ENCODE data around the gene POTEC. TPM values are rescaled to one million over a fixed set of nuclear protein-coding genes. Genes with fewer than 3 reads are reported as not detected.
A peak's percentile ranks its signal among the peaks of the same experiment; 100 is the strongest.
"Not testable (repeated sequence)": the region's sequence is repeated elsewhere in the genome, so short reads cannot be mapped to it uniquely, and the experiment has no call there.

Gene POTEC
- 2.9 and 3.8 TPM in 2 replicates for total RNA-seq (2014; rRNA removed; shearing (Covaris generic))

DNA sequence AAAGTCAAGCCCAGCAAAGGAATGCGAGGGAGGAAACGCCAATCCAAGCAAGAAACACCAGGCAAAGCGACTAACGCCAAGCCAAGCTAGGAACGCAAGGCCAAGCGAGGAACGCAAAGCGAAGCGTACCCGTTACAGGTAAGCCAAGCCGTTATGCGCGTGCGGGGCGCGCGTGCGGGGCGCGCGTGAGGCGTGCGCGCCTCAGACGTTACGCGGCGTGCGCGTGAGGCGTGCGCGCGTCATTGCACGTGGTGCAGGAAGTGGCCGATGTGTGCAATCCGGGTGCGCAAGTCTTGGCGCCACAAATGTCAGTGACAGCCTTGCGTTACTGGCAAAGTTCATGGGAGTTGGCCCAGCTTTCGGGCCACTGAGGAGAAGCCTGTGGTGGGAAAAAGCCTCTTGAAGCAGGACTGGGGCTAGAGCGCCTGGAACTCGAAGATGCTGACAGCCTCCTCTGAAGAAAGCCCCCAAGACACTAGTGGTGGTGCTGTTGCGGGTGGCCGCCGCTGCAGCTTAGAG, at the start of gene POTEC:
POTEC (minus strand) TSS at position 155 of the 519 bp plus-strand sequence. CDS start 454 bp downstream, outside the sequence.
- peak; percentile 34 for DNase-seq (ENCODE audit: low read depth)

- DNase-seq (ENCODE audit: low read depth): peak; percentile 43
Measured at GRCh38 chr18:14577971-14578370, 34.6 kb upstream of the POTEC start.

DNA sequence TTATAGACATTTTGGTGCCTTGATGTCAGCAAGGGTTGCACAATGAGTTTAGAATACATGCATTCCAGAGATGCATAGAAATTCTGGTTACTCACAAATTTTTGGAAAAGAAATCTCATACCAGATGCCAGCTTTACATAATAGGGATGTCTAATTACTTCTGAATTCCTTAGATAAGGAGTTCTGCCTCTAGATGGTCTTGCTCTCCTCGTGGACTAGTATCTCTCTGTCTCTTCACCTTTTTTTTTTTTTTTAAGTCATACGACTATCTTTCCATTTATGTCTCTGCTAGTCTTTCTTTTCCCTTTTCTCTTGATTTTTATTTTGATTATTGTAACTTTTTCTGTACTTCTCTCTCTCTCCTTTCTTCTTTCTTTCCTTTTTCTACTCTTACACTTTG, 16.1 kb upstream of the POTEC start:
- DNase-seq (ENCODE audit: low read depth): not testable (repeated sequence)

- DNase-seq (ENCODE audit: low read depth): peak; percentile 17
Measured at GRCh38 chr18:14531659-14532058, 11.7 kb downstream of the POTEC start.

DNA sequence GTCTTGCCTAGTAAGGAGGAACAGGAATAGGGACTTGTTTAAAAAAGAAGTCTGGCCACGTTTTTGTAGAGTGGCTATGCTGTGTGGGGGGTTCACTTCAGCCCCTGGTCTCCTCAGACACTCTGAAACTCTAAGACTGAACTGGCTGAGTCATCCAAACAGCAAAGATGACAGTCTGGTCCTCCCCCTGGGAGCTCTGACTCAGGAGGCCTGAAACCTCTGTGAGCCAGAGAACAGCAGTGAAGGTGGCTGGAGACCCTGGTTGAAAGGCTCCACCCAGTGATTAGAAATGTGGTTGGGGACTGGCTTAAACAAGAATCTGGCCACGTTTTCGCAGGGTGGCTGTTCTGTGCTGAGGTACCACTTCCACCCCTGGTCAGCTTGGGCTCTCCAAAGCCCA, 32.7 kb downstream of the POTEC start:
- DNase-seq (ENCODE audit: low read depth): peak; percentile 50

GRCh38 chr18:14503691-14504090, 39.7 kb downstream of the POTEC start:
- not testable (repeated sequence) for DNase-seq (ENCODE audit: low read depth)

- not testable (repeated sequence) for DNase-seq (ENCODE audit: low read depth)
Measured at GRCh38 chr18:14501894-14502293, 41.5 kb downstream of the POTEC start.

DNA sequence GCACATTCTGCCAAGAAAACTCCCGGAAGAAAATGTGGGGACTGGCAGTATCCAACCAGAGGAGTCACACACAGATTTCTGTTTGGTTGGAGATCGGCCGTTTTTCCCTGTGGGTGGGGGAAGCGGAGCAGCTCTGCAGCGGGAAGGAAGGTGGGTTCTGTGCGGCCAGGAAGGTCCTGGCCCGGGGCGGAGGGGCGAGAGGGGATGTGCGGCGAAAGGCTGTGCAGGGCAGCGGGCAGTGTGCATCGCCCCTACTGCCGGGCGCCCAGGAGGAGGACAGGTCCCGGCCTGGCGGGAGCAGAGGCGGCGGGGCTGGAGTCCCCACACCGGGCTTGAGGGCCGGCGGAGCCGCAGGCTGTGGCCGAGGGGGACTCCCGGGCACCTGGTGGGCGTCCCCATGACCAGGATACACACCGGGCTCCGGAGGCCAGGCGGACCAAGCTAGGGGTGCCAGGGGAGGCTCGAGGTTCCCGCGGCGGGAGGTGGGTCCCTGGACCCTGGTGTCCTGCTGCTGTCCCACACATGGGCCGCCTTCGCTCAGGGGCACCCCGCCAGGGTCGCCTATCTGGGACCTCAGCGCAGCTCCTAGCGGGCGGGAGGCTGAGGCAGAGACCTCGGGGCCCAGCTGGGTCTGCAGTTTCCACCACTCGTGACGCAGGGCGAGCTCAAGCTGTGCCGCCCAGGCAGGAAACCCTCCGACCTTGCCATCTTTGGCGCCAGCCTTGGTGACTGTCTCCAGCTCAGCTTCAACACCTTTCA, 54.0 kb downstream of the POTEC start:
- DNase-seq (ENCODE audit: low read depth): not testable (repeated sequence)

- not testable (repeated sequence) for DNase-seq (ENCODE audit: low read depth)
Measured at GRCh38 chr18:14488789-14489188, 54.6 kb downstream of the POTEC start.

- not testable (repeated sequence) for DNase-seq (ENCODE audit: low read depth)
Measured at GRCh38 chr18:14486926-14487580, 56.3 kb downstream of the POTEC start.

- not testable (repeated sequence) for DNase-seq (ENCODE audit: low read depth)
Measured at GRCh38 chr18:14479076-14479475, 64.3 kb downstream of the POTEC start.

GRCh38 chr18:14475520-14475919, 67.9 kb downstream of the POTEC start:
- DNase-seq (ENCODE audit: low read depth): not testable (repeated sequence)

GRCh38 chr18:14474752-14475151, 68.6 kb downstream of the POTEC start:
- DNase-seq (ENCODE audit: low read depth): not testable (repeated sequence)

GRCh38 chr18:14474007-14474720, 69.2 kb downstream of the POTEC start:
- not testable (repeated sequence) for DNase-seq (ENCODE audit: low read depth)

DNA sequence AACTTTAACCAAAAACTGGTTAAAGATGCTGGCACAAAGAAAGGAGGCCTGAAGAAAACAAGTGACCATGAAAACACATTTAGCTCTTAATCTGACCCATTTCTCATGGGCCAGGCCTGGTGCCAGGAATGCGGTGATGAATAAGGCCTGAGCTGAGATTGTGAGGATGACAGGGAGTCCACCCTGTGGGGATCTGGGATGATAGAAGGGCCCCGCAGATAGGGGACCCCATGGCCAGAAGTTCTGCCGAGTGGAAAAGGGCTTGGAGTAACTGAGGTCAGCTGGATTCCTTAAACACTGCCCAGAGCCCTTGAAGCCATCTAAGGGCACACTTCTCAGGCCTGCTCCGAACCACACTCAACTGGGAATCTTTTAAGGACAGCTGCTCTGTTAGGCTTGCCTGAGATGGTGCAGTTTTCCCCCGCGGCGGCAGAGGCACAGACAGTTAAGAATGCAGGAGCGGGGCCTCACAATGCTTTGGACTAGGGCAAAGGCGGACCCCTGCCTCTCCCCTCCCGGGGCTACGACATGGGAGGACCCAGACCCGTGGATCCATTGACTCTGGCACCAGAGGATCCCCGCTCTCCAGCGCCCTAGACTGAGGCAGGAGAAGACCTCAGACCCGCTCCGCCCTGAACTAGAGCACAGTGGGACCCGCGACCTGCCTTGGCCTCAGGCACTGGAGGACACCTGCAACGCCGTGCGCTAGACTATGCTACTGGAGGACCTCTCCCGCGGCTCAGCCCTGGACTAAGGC, 70.0 kb downstream of the POTEC start:
- DNase-seq (ENCODE audit: low read depth): not testable (repeated sequence)

- DNase-seq (ENCODE audit: low read depth): not testable (repeated sequence)
Measured at GRCh38 chr18:14471286-14471685, 72.1 kb downstream of the POTEC start.

DNA sequence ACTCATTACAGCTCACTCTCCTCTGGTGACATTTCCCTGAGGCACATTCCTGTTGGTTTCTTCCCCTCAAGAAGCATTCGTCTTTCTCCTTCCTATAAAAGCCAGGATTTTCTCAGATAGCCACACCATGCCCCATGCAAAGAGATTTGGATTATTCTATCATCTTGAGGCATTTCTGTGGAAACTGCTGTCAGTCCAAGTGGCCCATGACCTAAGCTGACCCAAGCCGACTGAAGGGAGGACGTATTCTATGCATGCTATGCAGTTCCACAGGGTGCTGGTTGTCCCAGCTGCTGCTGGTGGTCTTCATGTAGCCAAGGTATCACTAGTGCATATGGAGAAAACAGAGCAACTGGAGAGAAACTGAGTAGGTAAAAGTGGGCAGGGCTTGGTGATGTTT, 73.0 kb downstream of the POTEC start:
- peak; percentile 20 for DNase-seq (ENCODE audit: low read depth)

GRCh38 chr18:14470046-14470445, 73.4 kb downstream of the POTEC start:
- peak; percentile 58 for DNase-seq (ENCODE audit: low read depth)

GRCh38 chr18:14465989-14466388, 77.4 kb downstream of the POTEC start:
- not testable (repeated sequence) for DNase-seq (ENCODE audit: low read depth)

All from Daoy (cell line).